ENCODE data around the gene GRB14.
"Not testable (repeated sequence)": the region's sequence is repeated elsewhere in the genome, so short reads cannot be mapped to it uniquely, and the experiment has no call there.

The GRB14 gene

GRCh38 chr2:164620873-164621763 is at the start of gene GRB14:
GRB14 (minus strand) TSS chr2:164621482; CDS start chr2:164621309, 173 bp downstream.
- DNase-seq, result peak; percentile 92

- DNase-seq, result no peak
These were observed 48.0 kb upstream of the GRB14 start for GRCh38 chr2:164669291-164669690.

GRCh38 chr2:164667566-164667965 is 46.3 kb upstream of the GRB14 start:
- DNase-seq, result no peak

GRCh38 chr2:164664070-164664469 is 42.8 kb upstream of the GRB14 start:
- no peak for DNase-seq

- no peak for DNase-seq
These were observed 41.8 kb upstream of the GRB14 start for GRCh38 chr2:164662868-164663631.

GRCh38 chr2:164662066-164662465 is 40.8 kb upstream of the GRB14 start:
- DNase-seq, result no peak

- DNase-seq, result no peak
These were observed 40.1 kb upstream of the GRB14 start for GRCh38 chr2:164661349-164661748.

GRCh38 chr2:164657129-164657528 is 35.8 kb upstream of the GRB14 start:
- peak; percentile 53 for DNase-seq

GRCh38 chr2:164655750-164656149 is 34.5 kb upstream of the GRB14 start:
- DNase-seq, result no peak

- DNase-seq, result no peak
These were observed 34.1 kb upstream of the GRB14 start for GRCh38 chr2:164655336-164655735.

- DNase-seq, result no peak
These were observed 30.1 kb upstream of the GRB14 start for GRCh38 chr2:164651361-164651760.

GRCh38 chr2:164644036-164644700 is 22.9 kb upstream of the GRB14 start:
- no peak for DNase-seq

GRCh38 chr2:164642946-164643555 is 21.8 kb upstream of the GRB14 start:
- no peak for DNase-seq

GRCh38 chr2:164642268-164642667 is 21.0 kb upstream of the GRB14 start:
- DNase-seq, result no peak

GRCh38 chr2:164628319-164628718 is 7.0 kb upstream of the GRB14 start:
- not testable (repeated sequence) for DNase-seq

GRCh38 chr2:164625378-164625971 is 4.2 kb upstream of the GRB14 start:
- DNase-seq, result no peak

GRCh38 chr2:164624316-164624715 is 3.0 kb upstream of the GRB14 start:
- DNase-seq, result no peak

GRCh38 chr2:164622338-164623106 is 1.2 kb upstream of the GRB14 start:
- no peak for DNase-seq

GRCh38 chr2:164621764-164622105 is 453 bp upstream of the GRB14 start:
- peak; percentile 64 for DNase-seq

GRCh38 chr2:164620457-164620856 is 825 bp downstream of the GRB14 start:
- no peak for DNase-seq

- no peak for DNase-seq
These were observed 3.8 kb downstream of the GRB14 start for GRCh38 chr2:164617466-164617865.
